NOMO-1 treated with dmso at 0.1 percent for 144 hours (cell line): ENCODE results near the gene LLCFC1.

Experiments
- DNase-seq: peaks from one replicate; lab custom pipeline; 2025; ENCODE audit not compliant: unreplicated experiment; lab: John Stamatoyannopoulos, UW

LLCFC1 gene

GRCh38 chr7:142940966-142941535 lies 1.8 kb downstream of the LLCFC1 start:
- DNase-seq = no peak

- DNase-seq = no peak
These were observed 2.3 kb downstream of the LLCFC1 start for GRCh38 chr7:142941541-142941940.

- DNase-seq = no peak
These were observed 3.5 kb downstream of the LLCFC1 start for GRCh38 chr7:142942746-142943145.

GRCh38 chr7:142943706-142944268 lies 4.5 kb downstream of the LLCFC1 start:
- no peak for DNase-seq

GRCh38 chr7:142945001-142945400 lies 5.7 kb downstream of the LLCFC1 start:
- no peak for DNase-seq

GRCh38 chr7:142948603-142949002 lies 9.3 kb downstream of the LLCFC1 start:
- DNase-seq = no peak

- DNase-seq = no peak
These were observed 11.0 kb downstream of the LLCFC1 start for GRCh38 chr7:142950235-142950634.

GRCh38 chr7:142954680-142955268 lies 15.5 kb downstream of the LLCFC1 start:
- DNase-seq = no peak

- DNase-seq = no peak
These were observed 17.8 kb downstream of the LLCFC1 start for GRCh38 chr7:142956951-142957623.

- DNase-seq = no peak
These were observed 18.4 kb downstream of the LLCFC1 start for GRCh38 chr7:142957723-142958122.

GRCh38 chr7:142959202-142959601 lies 19.9 kb downstream of the LLCFC1 start:
- DNase-seq = no peak

GRCh38 chr7:142960955-142961512 lies 21.8 kb downstream of the LLCFC1 start:
- no peak for DNase-seq

- no peak for DNase-seq
These were observed 22.3 kb downstream of the LLCFC1 start for GRCh38 chr7:142961595-142961972.

- DNase-seq = no peak
These were observed 23.0 kb downstream of the LLCFC1 start, which contains the start of gene KEL for GRCh38 chr7:142961973-142962926. TSS of gene KEL (minus strand) at chr7:142962363. CDS start at chr7:142962206, 157 bp downstream.

- no peak for DNase-seq
These were observed 23.7 kb downstream of the LLCFC1 start for GRCh38 chr7:142962991-142963390.

GRCh38 chr7:142963993-142964392 lies 24.7 kb downstream of the LLCFC1 start:
- no peak for DNase-seq

GRCh38 chr7:142964502-142965246 lies 25.4 kb downstream of the LLCFC1 start:
- DNase-seq = no peak

GRCh38 chr7:142968229-142968628 lies 28.9 kb downstream of the LLCFC1 start:
- DNase-seq = no peak

GRCh38 chr7:142969183-142969582 lies 29.9 kb downstream of the LLCFC1 start:
- DNase-seq = no peak

GRCh38 chr7:142974626-142975025 lies 35.3 kb downstream of the LLCFC1 start:
- DNase-seq = no peak
